ENCODE measurements around the gene PRKAG3. TPM values are rescaled to one million over a fixed set of nuclear protein-coding genes. Genes with fewer than 3 reads are reported as not detected.
"Not testable (repeated sequence)": the region's sequence is repeated elsewhere in the genome, so short reads cannot be mapped to it uniquely, and the experiment has no call there.

PRKAG3 gene
- polyA plus RNA-seq, 4 donors = 0.05 TPM; not detected in 3

DNA sequence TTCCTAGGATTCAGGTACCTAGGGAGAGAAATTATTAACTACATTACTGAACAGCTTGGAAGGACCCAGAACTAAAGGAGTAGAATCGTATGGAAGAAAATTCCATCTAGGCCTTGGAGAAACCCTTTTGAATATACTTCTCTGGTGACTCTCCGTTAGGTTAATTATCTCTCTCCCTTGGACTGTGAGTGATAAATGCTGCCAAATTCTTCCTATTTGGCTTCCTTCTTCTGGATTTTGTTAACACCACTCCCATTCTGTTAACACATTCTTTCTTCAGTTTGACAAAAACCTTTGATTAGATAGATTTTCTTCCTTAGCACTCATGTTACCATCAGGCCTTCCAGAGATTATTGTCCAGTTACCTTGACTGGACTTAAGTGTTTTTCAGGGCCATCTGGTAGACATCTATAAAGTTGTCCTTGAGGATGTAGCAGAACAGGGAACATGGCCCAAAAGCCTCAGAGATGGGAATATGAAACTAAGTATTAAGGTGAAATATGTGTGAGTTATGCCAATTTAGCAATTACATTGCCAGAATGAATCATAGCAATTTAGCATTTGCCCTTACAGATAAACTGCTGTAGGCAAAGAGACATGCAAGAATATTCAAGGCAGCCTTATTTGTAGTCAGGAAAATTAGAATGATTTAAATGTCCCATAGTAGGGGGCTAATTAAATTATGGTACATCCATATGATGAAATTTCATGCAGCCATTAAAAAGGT is 42.9 kb downstream of the PRKAG3 start:
- DNase-seq (ENCODE audit: low read depth in 4 of 4, low spot score in 3 of 4) = no peak

GRCh38 chr2:218786133-218786532 is 45.5 kb downstream of the PRKAG3 start:
- DNase-seq (ENCODE audit: low read depth in 4 of 4, low spot score in 3 of 4) = no peak

DNA sequence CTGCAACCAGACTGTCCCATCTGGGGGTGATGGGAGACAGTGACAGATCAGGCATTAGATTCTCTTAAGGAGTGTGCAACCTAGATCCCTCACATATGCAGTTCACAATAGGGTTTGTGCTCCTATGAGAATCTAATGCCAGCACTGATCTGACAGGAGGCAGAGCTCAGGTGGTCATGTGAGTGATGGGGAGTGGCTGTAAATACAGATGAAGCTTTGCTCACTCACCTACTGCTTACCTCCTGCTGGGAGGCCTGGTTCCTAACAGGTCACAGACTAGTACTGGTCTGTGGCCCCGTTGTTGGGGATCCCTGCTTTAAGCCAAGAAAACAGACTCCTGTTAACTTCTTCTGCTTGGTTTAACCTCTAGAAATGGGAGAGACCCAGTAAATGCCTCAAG is 46.5 kb downstream of the PRKAG3 start:
- DNase-seq (ENCODE audit: low read depth in 4 of 4, low spot score in 3 of 4) = no peak

- no peak for DNase-seq (ENCODE audit: low read depth in 4 of 4, low spot score in 3 of 4)
These were observed 47.9 kb downstream of the PRKAG3 start for GRCh38 chr2:218783688-218784087.

DNA sequence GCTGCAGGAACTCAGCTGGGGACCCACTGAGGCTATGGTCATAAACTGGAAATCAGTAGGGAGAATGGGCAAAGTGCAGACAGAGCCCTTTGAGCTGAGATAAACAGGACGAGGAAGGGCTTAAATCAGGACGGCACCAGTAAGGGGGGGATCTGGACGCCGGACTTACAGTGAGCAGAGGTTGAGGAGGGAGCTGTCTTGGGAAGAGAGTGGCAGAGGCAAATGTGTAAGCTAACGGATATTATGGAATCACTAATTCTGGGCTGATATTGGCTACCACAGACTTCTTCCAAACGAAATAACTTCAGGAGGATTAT is 49.1 kb downstream of the PRKAG3 start:
- no peak for DNase-seq (ENCODE audit: low read depth in 4 of 4, low spot score in 3 of 4)

DNA sequence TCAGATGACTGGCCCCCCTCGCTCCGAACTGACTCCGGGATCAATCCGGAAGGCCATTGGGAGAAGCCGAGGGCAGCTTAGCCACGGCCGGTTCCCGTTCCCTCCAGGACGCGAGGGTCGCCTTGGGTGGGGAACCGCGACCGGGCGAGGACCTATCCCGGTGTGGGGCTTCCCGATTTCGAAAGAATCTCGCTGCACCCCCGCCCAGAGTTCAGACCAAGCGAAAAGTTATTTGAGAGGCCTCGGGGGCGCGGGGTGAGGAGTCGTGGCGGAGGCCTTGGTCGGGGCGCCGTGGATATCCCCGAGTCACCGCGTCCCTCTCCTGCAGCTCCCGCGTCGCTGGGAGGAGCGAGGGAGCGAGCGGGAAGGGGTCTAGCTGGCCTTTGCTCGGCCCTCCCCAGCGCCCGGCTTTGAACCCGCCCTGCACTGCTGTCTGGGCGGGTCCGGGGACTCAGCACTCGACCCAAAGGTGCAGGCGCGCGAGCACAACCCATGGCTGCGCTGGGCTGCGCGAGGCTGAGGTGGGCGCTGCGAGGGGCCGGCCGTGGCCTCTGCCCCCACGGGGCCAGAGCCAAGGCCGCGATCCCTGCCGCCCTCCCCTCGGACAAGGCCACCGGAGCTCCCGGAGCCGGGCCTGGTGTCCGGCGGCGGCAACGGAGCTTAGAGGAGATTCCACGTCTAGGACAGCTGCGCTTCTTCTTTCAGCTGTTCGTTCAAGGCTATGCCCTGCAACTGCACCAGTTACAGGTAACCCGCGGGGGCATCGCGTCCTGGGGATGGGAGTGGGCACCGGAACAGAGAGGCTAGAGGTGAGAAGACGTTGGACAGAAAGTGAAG is 49.7 kb downstream of the PRKAG3 start, which contains the start of gene CYP27A1:
CYP27A1 (plus strand) TSS at position 457 of the 837 bp plus-strand sequence; CDS start at position 493, 36 bp downstream.
- DNase-seq (ENCODE audit: low read depth in 4 of 4, low spot score in 3 of 4) = no peak

GRCh38 chr2:218780851-218781690 is 50.5 kb downstream of the PRKAG3 start:
- no peak for DNase-seq (ENCODE audit: low read depth in 4 of 4, low spot score in 3 of 4)

DNA sequence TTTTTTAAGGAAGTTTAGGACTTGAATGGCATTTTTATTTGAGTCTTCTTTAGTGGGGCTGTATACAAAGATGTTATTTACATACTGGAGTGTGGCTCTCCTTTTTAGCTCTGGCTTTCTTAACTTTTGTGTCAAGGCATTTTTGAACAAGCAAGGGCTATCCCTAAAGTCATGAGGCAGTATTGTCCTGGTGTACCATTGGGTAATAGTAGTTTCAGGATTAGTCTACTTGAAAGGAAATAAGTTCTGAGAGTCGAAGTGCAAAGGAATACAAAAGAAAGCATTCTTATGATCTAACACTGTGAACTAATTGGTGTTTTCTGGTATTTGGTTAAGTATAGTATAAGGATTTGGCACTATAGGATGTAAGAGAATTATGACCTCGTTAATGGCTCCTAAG is 51.6 kb downstream of the PRKAG3 start:
- DNase-seq (ENCODE audit: low read depth in 4 of 4, low spot score in 3 of 4) = no peak

GRCh38 chr2:218777276-218777990 is 54.2 kb downstream of the PRKAG3 start:
- DNase-seq (ENCODE audit: low read depth in 4 of 4, low spot score in 3 of 4) = no peak

DNA sequence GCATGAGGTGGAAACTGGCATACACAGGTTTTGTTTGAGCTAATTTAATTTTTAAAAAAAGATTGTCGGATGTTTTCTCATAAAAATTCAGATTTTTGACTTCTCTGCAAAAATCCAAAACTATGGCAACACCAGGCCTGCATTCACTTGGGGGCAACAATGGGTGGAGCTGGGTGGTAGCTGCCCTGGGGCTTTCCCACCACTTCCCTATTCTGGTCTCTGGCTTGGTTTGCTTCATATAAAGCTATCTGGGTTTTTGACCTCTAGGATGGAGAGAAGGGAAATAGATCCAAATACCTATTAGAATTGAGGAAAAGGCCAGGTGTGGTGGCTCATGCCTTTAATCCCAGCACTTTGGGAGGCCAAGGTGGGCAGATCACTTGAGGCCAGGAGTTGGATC is 55.1 kb downstream of the PRKAG3 start:
- no peak for DNase-seq (ENCODE audit: low read depth in 4 of 4, low spot score in 3 of 4)

DNA sequence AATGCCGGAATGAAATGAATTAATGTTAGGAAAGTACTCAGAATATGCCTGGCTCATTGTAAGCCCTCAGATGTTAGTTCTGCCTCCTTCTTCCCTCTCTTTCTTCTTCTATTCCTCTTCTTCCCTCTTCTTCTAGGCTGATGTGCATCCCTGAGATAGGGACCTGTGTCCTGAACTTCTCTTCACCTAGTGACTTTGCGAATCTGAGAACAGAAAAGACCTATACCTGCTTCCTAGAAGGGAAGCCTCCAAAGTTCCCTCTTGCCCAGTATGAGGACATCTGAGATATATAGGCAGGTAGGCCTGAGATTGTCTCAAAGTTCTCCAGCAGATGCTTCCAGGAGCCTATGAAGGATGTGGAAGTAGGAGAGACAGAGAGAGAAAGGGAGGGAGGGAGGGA is 57.7 kb downstream of the PRKAG3 start:
- no peak for DNase-seq (ENCODE audit: low read depth in 4 of 4, low spot score in 3 of 4)

- DNase-seq (ENCODE audit: low read depth in 4 of 4, low spot score in 3 of 4) = not testable (repeated sequence)
These were observed 58.8 kb downstream of the PRKAG3 start for GRCh38 chr2:218772759-218773158.

Other genes starting within 250 kb of the PRKAG3 start
- gene PLCD4, start 223.9 kb downstream of the PRKAG3 start, polyA plus RNA-seq (ENCODE audit: insufficient read length in 4 of 4) = 1 to 10 TPM; 6.2 to 9.0 (median 7.5) TPM
- gene ZNF142, start 172.2 kb downstream of the PRKAG3 start, polyA plus RNA-seq (ENCODE audit: insufficient read length in 4 of 4) = 10 to 100 TPM; 16.0 to 19.5 (median 17.7) TPM
- gene BCS1L, start 172.1 kb downstream of the PRKAG3 start, polyA plus RNA-seq (ENCODE audit: insufficient read length in 4 of 4) = 10 to 100 TPM; 44.2 to 58.4 (median 51.1) TPM
- gene RNF25, start 159.8 kb downstream of the PRKAG3 start, polyA plus RNA-seq (ENCODE audit: insufficient read length in 4 of 4) = 10 to 100 TPM; 46.4 to 51.7 (median 48.3) TPM
- 10 to 100 TPM; 61.1 to 84.7 (median 70.0) TPM for gene STK36, start 159.7 kb downstream of the PRKAG3 start, polyA plus RNA-seq (ENCODE audit: insufficient read length in 4 of 4)
- 10 to 100 TPM; 29.6 to 32.7 (median 30.7) TPM for gene TTLL4, start 121.0 kb downstream of the PRKAG3 start, polyA plus RNA-seq (ENCODE audit: insufficient read length in 4 of 4)
- gene CYP27A1, start 49.7 kb downstream of the PRKAG3 start, polyA plus RNA-seq (ENCODE audit: insufficient read length in 4 of 4) = 10 to 100 TPM; 44.3 to 57.6 (median 50.7) TPM
- under 1 TPM; 0.10 to 0.44 (median 0.27) TPM for gene WNT6, start 28.0 kb upstream of the PRKAG3 start, polyA plus RNA-seq (ENCODE audit: insufficient read length in 4 of 4)
- 1 to 10 TPM in 2 of 4 donors, under 1 TPM in 2; 0.60 to 1.4 (median 1.1) TPM for gene WNT10A, start 49.0 kb upstream of the PRKAG3 start, polyA plus RNA-seq (ENCODE audit: insufficient read length in 4 of 4)
- under 1 TPM in 1 of 4 donors, not detected in 3; 0.17 TPM for gene CDK5R2, start 127.9 kb upstream of the PRKAG3 start, polyA plus RNA-seq (ENCODE audit: insufficient read length in 4 of 4)
- under 1 TPM in 3 of 4 donors, not detected in 1; 0.08 to 0.10 (median 0.08) TPM for gene FEV, start 153.4 kb upstream of the PRKAG3 start, polyA plus RNA-seq (ENCODE audit: insufficient read length in 4 of 4)
- not detected for gene CRYBA2, start 161.6 kb upstream of the PRKAG3 start, polyA plus RNA-seq (ENCODE audit: insufficient read length in 4 of 4)
- gene CFAP65, start 209.7 kb upstream of the PRKAG3 start, polyA plus RNA-seq (ENCODE audit: insufficient read length in 4 of 4) = under 1 TPM; 0.19 to 0.41 (median 0.25) TPM
- gene IHH, start 229.1 kb upstream of the PRKAG3 start, polyA plus RNA-seq (ENCODE audit: insufficient read length in 4 of 4) = 1 to 10 TPM; 1.5 to 2.5 (median 1.8) TPM

Data from right renal pelvis (tissue), 4 donors.